Stimulated activated CD8-positive, alpha-beta memory T cell treated with anti-CD3 and anti-CD28 coated beads, Interleukin-4, amount 100 ng/mL, for 48 hours (primary cell): ENCODE results near the gene RGS3.
A peak's percentile ranks its signal among the peaks of the same experiment; 100 is the strongest.
"Not testable (repeated sequence)": the region's sequence is repeated elsewhere in the genome, so short reads cannot be mapped to it uniquely, and the experiment has no call there.

Source experiments
- DNase-seq: peaks from one replicate; pipeline ENCODE4 v3.0.0-alpha.2; 2020

RGS3 gene

GRCh38 chr9:113467183-113467582, 3.7 kb downstream of the RGS3 start:
- no peak for DNase-seq

- no peak for DNase-seq
Measured at GRCh38 chr9:113468716-113469448, 5.4 kb downstream of the RGS3 start.

- no peak for DNase-seq
Measured at GRCh38 chr9:113471143-113471542, 7.6 kb downstream of the RGS3 start.

- no peak for DNase-seq
Measured at GRCh38 chr9:113471566-113471965, 8.0 kb downstream of the RGS3 start.

- no peak for DNase-seq
Measured at GRCh38 chr9:113472199-113472598, 8.7 kb downstream of the RGS3 start.

- DNase-seq: no peak
Measured at GRCh38 chr9:113474360-113475028, 11.0 kb downstream of the RGS3 start.

GRCh38 chr9:113475031-113475430, 11.5 kb downstream of the RGS3 start:
- no peak for DNase-seq

GRCh38 chr9:113475992-113476391, 12.5 kb downstream of the RGS3 start:
- DNase-seq: no peak

GRCh38 chr9:113476511-113476916, 13.0 kb downstream of the RGS3 start:
- DNase-seq: no peak

GRCh38 chr9:113477058-113477457, 13.5 kb downstream of the RGS3 start:
- no peak for DNase-seq

GRCh38 chr9:113477661-113478060, 14.1 kb downstream of the RGS3 start:
- DNase-seq: no peak

GRCh38 chr9:113479174-113479621, 15.7 kb downstream of the RGS3 start:
- DNase-seq: peak; percentile 62

- no peak for DNase-seq
Measured at GRCh38 chr9:113480612-113481011, 17.1 kb downstream of the RGS3 start.

- DNase-seq: peak; percentile 6
Measured at GRCh38 chr9:113481176-113481787, 17.8 kb downstream of the RGS3 start.

- DNase-seq: peak; percentile 9
Measured at GRCh38 chr9:113482341-113482740, 18.8 kb downstream of the RGS3 start.

- peak; percentile 9 for DNase-seq
Measured at GRCh38 chr9:113482991-113483675, 19.6 kb downstream of the RGS3 start.

GRCh38 chr9:113483676-113484257, 20.2 kb downstream of the RGS3 start:
- DNase-seq: no peak

GRCh38 chr9:113484258-113484730, 20.8 kb downstream of the RGS3 start:
- DNase-seq: no peak

GRCh38 chr9:113485761-113486115, 22.2 kb downstream of the RGS3 start:
- DNase-seq: no peak

GRCh38 chr9:113486327-113486726, 22.8 kb downstream of the RGS3 start:
- no peak for DNase-seq

- no peak for DNase-seq
Measured at GRCh38 chr9:113488071-113488470, 24.5 kb downstream of the RGS3 start.

GRCh38 chr9:113488490-113488889, 25.0 kb downstream of the RGS3 start:
- DNase-seq: no peak

- not testable (repeated sequence) for DNase-seq
Measured at GRCh38 chr9:113491147-113491546, 27.6 kb downstream of the RGS3 start.
